ENCODE measurements around the gene BABAM2. TPM values are rescaled to one million over a fixed set of nuclear protein-coding genes. Genes with fewer than 3 reads are reported as not detected.

The BABAM2 gene
- total and polyA plus RNA-seq, 2 experiments from 2014 or later: 28.8 to 43.6 TPM

DNA sequence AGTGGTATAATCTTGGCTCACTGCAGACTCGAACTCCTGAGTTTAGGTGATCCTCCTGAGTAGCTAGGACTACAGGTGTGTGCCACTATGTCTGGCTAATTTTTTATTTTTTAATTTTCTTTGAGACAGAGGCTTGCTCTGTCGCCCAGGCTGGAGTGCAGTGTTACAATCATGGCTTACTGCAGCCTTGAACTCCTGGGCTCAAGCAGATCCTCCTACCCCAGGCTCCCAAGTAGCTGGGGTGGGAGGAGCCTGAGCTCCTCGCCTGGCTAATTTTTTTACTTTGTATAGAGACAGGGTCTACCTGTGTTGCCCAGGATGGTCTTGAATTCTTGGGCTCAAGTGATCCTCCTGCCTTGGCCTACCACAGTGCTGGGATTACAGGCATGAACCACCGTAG lies 62.5 kb downstream of the BABAM2 start:
- Histone ChIP-seq H3K9me3 (ENCODE audit: low read depth) (no peaks in the 10 kb centered on the region), H3K79me2 (peaks cover 31% of the 10 kb centered on the region), H3K4me2 (no peak overlapping the region), H3K4me1 (ENCODE audit: insufficient read depth) (peaks cover 19% of the 10 kb centered on the region), H4K20me1 (ENCODE audit: insufficient read depth, poor library complexity, severe bottlenecking) (no peaks in the 10 kb centered on the region), H3K36me3 (replicated peaks; ENCODE audit: insufficient read depth, low read depth) (no peaks in the 10 kb centered on the region), H2AFZ (no peak overlapping the region), H3K4me3 (no peak overlapping the region), H3K27me3 (no peaks in the 10 kb centered on the region), H3K9me2 (replicated peaks; ENCODE audit: insufficient read depth) (no peaks in the 10 kb centered on the region), H3K27ac (no peak overlapping the region)
- DNase-seq (ENCODE audit: low spot score): no peak
- 95% methylated on average over 4 of the region's 4 CpGs for WGBS (ENCODE audit: low lambda C conversion rate, missing lambda C conversion rate)
- TF ChIP-seq, protein P1, sequence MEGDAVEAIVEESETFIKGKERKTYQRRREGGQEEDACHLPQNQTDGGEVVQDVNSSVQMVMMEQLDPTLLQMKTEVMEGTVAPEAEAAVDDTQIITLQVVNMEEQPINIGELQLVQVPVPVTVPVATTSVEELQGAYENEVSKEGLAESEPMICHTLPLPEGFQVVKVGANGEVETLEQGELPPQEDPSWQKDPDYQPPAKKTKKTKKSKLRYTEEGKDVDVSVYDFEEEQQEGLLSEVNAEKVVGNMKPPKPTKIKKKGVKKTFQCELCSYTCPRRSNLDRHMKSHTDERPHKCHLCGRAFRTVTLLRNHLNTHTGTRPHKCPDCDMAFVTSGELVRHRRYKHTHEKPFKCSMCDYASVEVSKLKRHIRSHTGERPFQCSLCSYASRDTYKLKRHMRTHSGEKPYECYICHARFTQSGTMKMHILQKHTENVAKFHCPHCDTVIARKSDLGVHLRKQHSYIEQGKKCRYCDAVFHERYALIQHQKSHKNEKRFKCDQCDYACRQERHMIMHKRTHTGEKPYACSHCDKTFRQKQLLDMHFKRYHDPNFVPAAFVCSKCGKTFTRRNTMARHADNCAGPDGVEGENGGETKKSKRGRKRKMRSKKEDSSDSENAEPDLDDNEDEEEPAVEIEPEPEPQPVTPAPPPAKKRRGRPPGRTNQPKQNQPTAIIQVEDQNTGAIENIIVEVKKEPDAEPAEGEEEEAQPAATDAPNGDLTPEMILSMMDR (IDR thresholded peaks at IDR 0.05; ENCODE audit: poor library complexity): no peak
- TF ChIP-seq EZH2phosphoT487 (IDR thresholded peaks at IDR 0.05; ENCODE audit: low read depth, severe bottlenecking, unreplicated experiment) (no peak), EZH2 (IDR thresholded peaks at IDR 0.05; ENCODE audit: borderline replicate concordance) (no peak)

DNA sequence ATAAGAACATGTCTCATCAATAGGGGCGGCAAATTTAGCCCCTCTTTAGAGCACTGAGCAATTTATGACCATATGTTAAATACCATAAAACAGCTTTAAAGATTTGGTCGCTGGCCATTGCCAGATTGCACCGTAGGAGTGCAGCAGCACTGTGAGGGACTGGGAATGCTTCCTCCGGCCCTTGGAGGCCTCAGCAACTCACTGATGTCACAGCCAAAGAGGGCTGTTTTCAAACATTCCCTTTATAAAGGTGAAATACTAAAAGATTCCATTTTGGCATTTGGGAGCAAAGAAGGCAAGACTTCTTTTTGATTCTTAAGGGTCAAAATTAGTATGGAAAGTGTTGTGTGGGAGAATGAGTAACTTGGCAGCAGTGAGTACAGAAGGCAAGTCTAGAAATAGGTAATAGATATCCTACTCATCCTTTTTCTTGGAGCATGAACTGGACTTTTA lies 63.7 kb downstream of the BABAM2 start:
- no peak overlapping the region for H3K4me3 ChIP-seq
- H3K4me2 ChIP-seq: no peak overlapping the region
- WGBS (ENCODE audit: low lambda C conversion rate, missing lambda C conversion rate): 39% methylated on average over 4 of the region's 4 CpGs
- TF ChIP-seq, protein P1 (IDR thresholded peaks at IDR 0.05; ENCODE audit: poor library complexity): no peak
- TF ChIP-seq EZH2 (IDR thresholded peaks at IDR 0.05; ENCODE audit: borderline replicate concordance) (no peak), EZH2phosphoT487 (IDR thresholded peaks at IDR 0.05; ENCODE audit: low read depth, severe bottlenecking, unreplicated experiment) (no peak)
- H3K9me2 ChIP-seq (replicated peaks; ENCODE audit: insufficient read depth): no peaks in the 10 kb centered on the region
- peaks cover 31% of the 10 kb centered on the region for H3K79me2 ChIP-seq
- H2AFZ ChIP-seq: no peak overlapping the region
- H3K27ac ChIP-seq: peak overlapping the region; percentile 73
- peak; percentile 22 for DNase-seq (ENCODE audit: low spot score)
- H3K27me3 ChIP-seq: no peaks in the 10 kb centered on the region
- no peaks in the 10 kb centered on the region for H3K36me3 ChIP-seq (replicated peaks; ENCODE audit: insufficient read depth, low read depth)
- H3K4me1 ChIP-seq (ENCODE audit: insufficient read depth): peaks cover 20% of the 10 kb centered on the region
- H3K9me3 ChIP-seq (ENCODE audit: low read depth): no peaks in the 10 kb centered on the region
- H4K20me1 ChIP-seq (ENCODE audit: insufficient read depth, poor library complexity, severe bottlenecking): no peaks in the 10 kb centered on the region

DNA sequence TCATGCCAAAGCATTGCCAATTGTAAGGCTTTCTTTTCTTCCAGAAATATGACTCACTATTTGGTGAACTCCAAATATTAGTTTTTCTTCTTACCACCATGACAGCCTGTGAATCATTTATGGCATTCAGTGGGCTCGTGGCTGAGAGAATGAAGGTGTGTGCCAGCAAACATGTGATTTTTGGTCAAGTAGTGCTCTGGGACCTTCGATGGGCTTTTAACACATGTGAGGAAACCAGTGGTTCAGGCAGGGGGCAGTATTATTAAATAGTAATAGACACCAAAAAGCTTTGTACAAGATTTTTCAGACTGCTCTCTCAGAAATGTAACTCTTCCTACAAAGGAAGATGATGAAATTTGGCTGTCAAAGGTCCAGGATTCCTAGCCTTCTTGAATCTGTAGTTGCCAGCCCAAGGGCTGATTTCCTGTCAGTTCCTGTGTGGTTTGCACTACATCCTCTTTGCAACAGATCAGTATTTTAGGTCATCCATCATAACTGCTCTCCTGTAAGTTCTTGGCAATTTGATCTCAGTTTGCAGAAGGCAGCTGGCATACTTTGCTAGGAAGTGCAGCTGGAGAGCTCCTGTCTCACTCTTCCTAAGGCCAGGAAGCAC lies 64.3 kb downstream of the BABAM2 start:
- H3K36me3 ChIP-seq (replicated peaks; ENCODE audit: insufficient read depth, low read depth): no peaks in the 10 kb centered on the region
- no peaks in the 10 kb centered on the region for H3K27me3 ChIP-seq
- no peak overlapping the region for H2AFZ ChIP-seq
- peaks cover 26% of the 10 kb centered on the region for H3K4me1 ChIP-seq (ENCODE audit: insufficient read depth)
- no peaks in the 10 kb centered on the region for H3K9me2 ChIP-seq (replicated peaks; ENCODE audit: insufficient read depth)
- H3K4me2 ChIP-seq: no peak overlapping the region
- H3K27ac ChIP-seq: peak overlapping the region; percentile 73
- H3K9me3 ChIP-seq (ENCODE audit: low read depth): no peaks in the 10 kb centered on the region
- peak; percentile 38 for DNase-seq (ENCODE audit: low spot score)
- peaks cover 31% of the 10 kb centered on the region for H3K79me2 ChIP-seq
- no peak for TF ChIP-seq EZH2 (IDR thresholded peaks at IDR 0.05; ENCODE audit: borderline replicate concordance)
- TF ChIP-seq, protein P1 (IDR thresholded peaks at IDR 0.05; ENCODE audit: poor library complexity): peak; percentile 31
- H4K20me1 ChIP-seq (ENCODE audit: insufficient read depth, poor library complexity, severe bottlenecking): no peaks in the 10 kb centered on the region
- no peak overlapping the region for H3K4me3 ChIP-seq
- WGBS (ENCODE audit: low lambda C conversion rate, missing lambda C conversion rate): 61% methylated on average over 2 of the region's 2 CpGs

Data from hepatocyte (in vitro differentiated cells).